ENCODE data around the gene AP1S1. TPM values are rescaled to one million over a fixed set of nuclear protein-coding genes. Genes with fewer than 3 reads are reported as not detected.
A peak's percentile ranks its signal among the peaks of the same experiment; 100 is the strongest.

AP1S1 gene
- total and polyA plus RNA-seq, 2 of the 13 experiments (the other 11 are each of a cell fraction or from before 2014, with no cell fraction given), result 57.5 to 68.1 TPM

- TF ChIP-seq ZNF362 (CRISPR knock-in tag; IDR thresholded peaks at IDR 0.05; ENCODE audit: borderline replicate concordance) (peak; percentile 88), ASH2L (IDR thresholded peaks at IDR 0.05; ENCODE audit: insufficient read length, low read depth, low read length) (peak; percentile 30), SRY (CRISPR knock-in tag; IDR thresholded peaks at IDR 0.05) (0 out of 2 replicates have a peak, but pooled peaks have one; percentile 17), ZBTB46 (CRISPR knock-in tag; IDR thresholded peaks at IDR 0.05; ENCODE audit: borderline replicate concordance) (no peak), ZNF607 (CRISPR knock-in tag; IDR thresholded peaks at IDR 0.05; ENCODE audit: borderline replicate concordance) (peak; percentile 42; the same call in 1 of the 2 replicates), ZNF589 (CRISPR knock-in tag; conservative IDR thresholded peaks at IDR 0.05) (no peak), ZBED4 (CRISPR knock-in tag; IDR thresholded peaks at IDR 0.05; ENCODE audit: borderline replicate concordance) (peak; percentile 36; the same call in 1 of the 2 replicates), E2F2 (CRISPR knock-in tag; IDR thresholded peaks at IDR 0.05; ENCODE audit: borderline replicate concordance) (peak; percentile 58; the same call in 1 of the 2 replicates), YEATS4 (CRISPR knock-in tag; IDR thresholded peaks at IDR 0.05; ENCODE audit: borderline replicate concordance) (peak; percentile 55; the same call in 1 of the 2 replicates), NCOA2 (CRISPR knock-in tag; IDR thresholded peaks at IDR 0.05) (peak; percentile 78), RFXANK (CRISPR knock-in tag; IDR thresholded peaks at IDR 0.05) (peak; percentile 60; the same call in 1 of the 2 replicates), NONO (IDR thresholded peaks at IDR 0.05) (no peak), NONO (CRISPR knock-in tag; conservative IDR thresholded peaks at IDR 0.05) (peak; percentile 59), DNMT3B (CRISPR knock-in tag; conservative IDR thresholded peaks at IDR 0.05) (no peak), HNF1A (IDR thresholded peaks at IDR 0.05; ENCODE audit: low read depth) (no peak), HNF1A (CRISPR knock-in tag; IDR thresholded peaks at IDR 0.05; ENCODE audit: borderline replicate concordance) (peak; percentile 68; the same call in 1 of the 2 replicates)
Observed at GRCh38 chr7:101200862-101201599, 46.8 kb downstream of the AP1S1 start, which contains the start of gene MOGAT3 (continued).

Data from HepG2 (cell line).